Measurements from ENCODE around the gene FOSL1. TPM values are rescaled to one million over a fixed set of nuclear protein-coding genes. Genes with fewer than 3 reads are reported as not detected.

The FOSL1 gene
- total RNA-seq, 4 donors from 2014 or later = 0.36 to 9.3 (median 5.2) TPM

DNA sequence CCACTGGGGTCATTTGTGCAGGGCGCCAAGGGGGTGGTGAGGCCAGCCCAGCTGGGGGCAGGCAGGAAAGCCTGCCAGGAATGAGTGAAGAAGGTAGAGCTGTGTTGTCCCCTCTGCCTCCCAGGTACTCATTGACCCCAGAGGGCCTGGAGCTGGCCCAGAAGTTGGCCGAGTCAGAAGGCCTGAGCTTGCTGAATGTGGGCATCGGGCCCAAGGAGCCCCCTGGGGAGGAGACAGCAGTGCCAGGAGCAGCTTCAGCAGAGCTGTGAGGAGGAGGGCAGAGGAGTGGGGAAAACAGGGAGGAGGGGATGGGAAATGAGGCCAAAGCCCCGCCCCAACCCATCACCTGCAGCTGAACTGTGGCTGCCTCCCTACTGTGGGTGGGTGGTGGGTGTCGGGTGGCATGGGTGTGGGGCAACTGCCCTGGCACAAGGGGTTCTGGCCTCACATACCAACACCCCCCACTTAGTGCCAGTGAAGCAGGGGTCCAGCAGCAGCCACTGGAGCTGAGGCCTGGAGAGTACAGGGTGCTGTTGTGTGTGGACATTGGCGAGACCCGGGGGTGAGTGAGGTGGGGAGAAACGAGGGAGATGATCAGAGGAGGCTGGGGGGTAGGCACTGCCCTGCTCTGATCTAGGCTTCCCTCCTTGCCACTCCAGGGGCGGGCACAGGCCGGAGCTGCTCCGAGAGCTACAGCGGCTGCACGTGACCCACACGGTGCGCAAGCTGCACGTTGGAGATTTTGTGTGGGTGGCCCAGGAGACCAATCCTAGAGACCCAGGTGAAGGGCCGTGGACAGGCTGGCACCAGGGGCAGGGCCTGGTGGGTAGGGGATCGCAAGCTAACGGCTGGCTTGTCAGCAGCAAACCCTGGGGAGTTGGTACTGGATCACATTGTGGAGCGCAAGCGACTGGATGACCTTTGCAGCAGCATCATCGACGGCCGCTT, 37.0 kb downstream of the FOSL1 start:
- TF ChIP-seq CTCF (IDR thresholded peaks at IDR 0.05 in 4 of 5, conservative IDR thresholded peaks at IDR 0.05 in 1 of 5) (no peak), POLR2A (IDR thresholded peaks at IDR 0.05) (no peak)
- Histone ChIP-seq H3K9me3 (no peaks in the 10 kb centered on the region), H3K27ac (no peak overlapping the region), H3K36me3 (peaks cover 0 to 55% of the 10 kb centered on the region in 2 donors), H3K27me3 (no peaks in the 10 kb centered on the region), H3K4me1 (peaks cover 22 to 23% of the 10 kb centered on the region in 2 donors), H3K4me3 (no peak overlapping the region)
- DNase-seq (peak in 1 of 2 donors; percentile 14), ATAC-seq (no peak)
- in situ Hi-C loops (cut with MboI; ENCODE audit: low sequenced_read_pairs in 4 of 4) = no loop called here
- intact Hi-C loops (cut with DNase I; ENCODE audit: low total_unique reads) = no loop called here

DNA sequence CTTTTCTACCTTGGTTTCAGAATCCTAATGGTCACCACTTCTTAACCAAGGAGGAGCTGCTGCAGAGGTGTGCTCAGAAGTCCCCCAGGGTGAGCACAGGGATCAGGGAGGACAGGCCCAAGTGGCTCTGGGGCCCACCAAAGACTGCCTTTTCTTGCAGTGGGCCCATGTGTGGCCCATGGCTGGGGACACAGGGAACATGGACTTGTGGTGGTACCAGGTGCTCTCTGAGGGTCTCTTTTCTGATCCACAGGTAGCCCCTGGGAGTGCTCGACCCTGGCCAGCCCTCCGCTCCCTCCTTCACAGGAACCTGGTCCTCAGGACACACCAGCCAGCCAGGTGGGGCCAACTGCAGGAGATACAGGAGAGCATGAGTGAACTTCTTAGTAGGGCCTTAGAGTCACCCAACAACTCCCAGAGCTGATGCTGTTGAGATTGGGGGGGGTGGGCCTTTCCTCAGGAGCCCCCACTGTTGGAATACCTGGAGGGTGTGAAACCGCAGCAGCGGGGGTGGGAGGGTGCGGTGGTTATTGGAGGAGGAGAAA, 37.9 kb downstream of the FOSL1 start:
- peaks cover 22 to 23% of the 10 kb centered on the region in 2 donors for H3K4me1 ChIP-seq
- no peak for TF ChIP-seq POLR2A (IDR thresholded peaks at IDR 0.05)
- no peak for TF ChIP-seq CTCF (IDR thresholded peaks at IDR 0.05 in 4 of 5, conservative IDR thresholded peaks at IDR 0.05 in 1 of 5)
- H3K4me3 ChIP-seq = no peak overlapping the region
- H3K9me3 ChIP-seq = no peaks in the 10 kb centered on the region
- DNase-seq (peak in 1 of 2 donors; percentile 13), ATAC-seq (no peak)
- peaks cover 0 to 55% of the 10 kb centered on the region in 2 donors for H3K36me3 ChIP-seq
- peak overlapping the region in 2 of 4 donors; percentile 11 to 96 for H3K27ac ChIP-seq
- in situ Hi-C loops (cut with MboI; ENCODE audit: low sequenced_read_pairs in 4 of 4) = no loop called here
- no peaks in the 10 kb centered on the region for H3K27me3 ChIP-seq
- intact Hi-C loops (cut with DNase I; ENCODE audit: low total_unique reads) = no loop called here

DNA sequence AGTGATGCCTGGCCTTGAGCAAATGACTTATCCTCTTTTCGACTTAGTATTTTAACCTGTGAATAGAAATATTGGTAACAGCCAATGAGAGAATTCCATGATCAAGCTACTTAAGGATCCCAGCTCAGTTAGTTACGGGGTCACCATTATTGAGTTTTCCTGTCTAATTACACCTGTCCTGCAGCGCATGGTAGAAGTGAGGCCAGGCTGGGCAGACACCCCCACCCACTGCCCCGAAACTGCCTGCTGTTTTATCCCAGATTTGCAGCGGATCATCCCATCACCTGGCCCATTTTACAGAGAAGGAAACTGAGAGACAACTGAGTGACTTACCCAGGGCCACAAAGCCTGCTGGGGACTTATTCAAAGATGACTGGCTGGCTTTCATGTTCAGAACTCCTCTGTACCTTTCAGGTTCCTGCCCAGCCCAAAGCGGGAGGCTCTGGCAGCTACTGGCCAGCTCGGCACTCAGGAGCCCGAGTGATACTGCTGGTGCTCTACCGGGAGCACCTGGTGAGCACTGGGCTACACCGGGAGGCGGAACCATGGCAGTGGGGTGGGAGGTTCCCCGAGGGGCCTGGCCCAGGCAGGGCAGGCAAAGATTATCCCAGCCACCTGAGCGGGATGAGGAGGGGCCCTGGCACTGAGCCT, 38.5 kb downstream of the FOSL1 start:
- peaks cover 0 to 51% of the 10 kb centered on the region in 2 donors for H3K36me3 ChIP-seq
- intact Hi-C loops (cut with DNase I; ENCODE audit: low total_unique reads) = loop anchor here (2.0 kb wide), 1 partner anchor 99 kb away; the partner anchor contains the start of gene SART1
- H3K27ac ChIP-seq = peak overlapping the region; percentile 95 to 99 (median 96)
- peak in 1 of 2 donors; percentile 13 for DNase-seq
- TF ChIP-seq POLR2A (IDR thresholded peaks at IDR 0.05) (no peak), CTCF (IDR thresholded peaks at IDR 0.05 in 4 of 5, conservative IDR thresholded peaks at IDR 0.05 in 1 of 5) (no peak)
- ATAC-seq = no peak
- peaks cover 23 to 24% of the 10 kb centered on the region in 2 donors for H3K4me1 ChIP-seq
- no peaks in the 10 kb centered on the region for H3K9me3 ChIP-seq
- no peaks in the 10 kb centered on the region for H3K27me3 ChIP-seq
- in situ Hi-C loops (cut with MboI; ENCODE audit: low sequenced_read_pairs in 4 of 4) = no loop called here
- peak overlapping the region; percentile 88 to 98 (median 90) for H3K4me3 ChIP-seq

- ATAC-seq (no peak), DNase-seq (peak in 1 of 2 donors; percentile 19)
- intact Hi-C loops (cut with DNase I; ENCODE audit: low total_unique reads) = loop anchor here (2.0 kb wide), 1 partner anchor 100 kb away; the partner anchor contains the start of gene SART1
- H3K27ac ChIP-seq = peak overlapping the region; percentile 95 to 99 (median 96)
- no peaks in the 10 kb centered on the region for H3K27me3 ChIP-seq
- H3K36me3 ChIP-seq = peaks cover 0 to 46% of the 10 kb centered on the region in 2 donors
- in situ Hi-C loops (cut with MboI; ENCODE audit: low sequenced_read_pairs in 4 of 4) = no loop called here
- no peak for TF ChIP-seq CTCF (IDR thresholded peaks at IDR 0.05 in 4 of 5, conservative IDR thresholded peaks at IDR 0.05 in 1 of 5)
- TF ChIP-seq POLR2A (IDR thresholded peaks at IDR 0.05) = no peak
- peaks cover 28 to 29% of the 10 kb centered on the region in 2 donors for H3K4me1 ChIP-seq
- H3K4me3 ChIP-seq = peak overlapping the region; percentile 88 to 98 (median 90)
- no peaks in the 10 kb centered on the region for H3K9me3 ChIP-seq
Measured at GRCh38 chr11:65861165-65861505, 39.1 kb downstream of the FOSL1 start.
